SIG-M5 treated with dmso at 0.1 percent for 504 hours (cell line): ENCODE data around the gene MROH7.

Source experiments
- DNase-seq: peaks from one replicate; lab custom pipeline; 2025; ENCODE audit not compliant: unreplicated experiment; lab: John Stamatoyannopoulos, UW

The MROH7 gene

GRCh38 chr1:54649921-54650320 is 8.3 kb downstream of the MROH7 start:
- DNase-seq = no peak

- no peak for DNase-seq
These were observed 8.8 kb downstream of the MROH7 start for GRCh38 chr1:54650417-54650816.

GRCh38 chr1:54651608-54652007 is 10.0 kb downstream of the MROH7 start:
- no peak for DNase-seq

GRCh38 chr1:54652168-54652567 is 10.6 kb downstream of the MROH7 start:
- DNase-seq = peak; percentile 47

- no peak for DNase-seq
These were observed 11.4 kb downstream of the MROH7 start for GRCh38 chr1:54653036-54653435.

- DNase-seq = no peak
These were observed 16.8 kb downstream of the MROH7 start for GRCh38 chr1:54658164-54658913.

GRCh38 chr1:54663725-54664124 is 22.1 kb downstream of the MROH7 start:
- no peak for DNase-seq

- DNase-seq = no peak
These were observed 22.8 kb downstream of the MROH7 start for GRCh38 chr1:54664364-54664763.

GRCh38 chr1:54665852-54666251 is 24.3 kb downstream of the MROH7 start:
- DNase-seq = no peak

- DNase-seq = no peak
These were observed 24.7 kb downstream of the MROH7 start for GRCh38 chr1:54666333-54666732.

- DNase-seq = no peak
These were observed 26.2 kb downstream of the MROH7 start for GRCh38 chr1:54667797-54668196.

GRCh38 chr1:54668567-54668966 is 27.0 kb downstream of the MROH7 start:
- DNase-seq = no peak

GRCh38 chr1:54671985-54672608 is 30.5 kb downstream of the MROH7 start:
- peak; percentile 53 for DNase-seq

GRCh38 chr1:54678776-54679643 is 37.4 kb downstream of the MROH7 start:
- DNase-seq = no peak

- DNase-seq = no peak
These were observed 38.1 kb downstream of the MROH7 start for GRCh38 chr1:54679706-54680105.

GRCh38 chr1:54680387-54680786 is 38.8 kb downstream of the MROH7 start:
- DNase-seq = no peak

- no peak for DNase-seq
These were observed 39.8 kb downstream of the MROH7 start for GRCh38 chr1:54681358-54681757.

- no peak for DNase-seq
These were observed 41.9 kb downstream of the MROH7 start for GRCh38 chr1:54683453-54683852.

GRCh38 chr1:54685335-54685905 is 43.8 kb downstream of the MROH7 start:
- no peak for DNase-seq

GRCh38 chr1:54686155-54686554 is 44.6 kb downstream of the MROH7 start:
- no peak for DNase-seq

- DNase-seq = no peak
These were observed 53.2 kb downstream of the MROH7 start for GRCh38 chr1:54694771-54695170.
